ENCODE data around the gene DGCR8. TPM values are rescaled to one million over a fixed set of nuclear protein-coding genes. Genes with fewer than 3 reads are reported as not detected.
A peak's percentile ranks its signal among the peaks of the same experiment; 100 is the strongest.

DGCR8 gene
- total and polyA plus RNA-seq, 2 donors, result 20.3 to 22.5 TPM

GRCh38 chr22:20127318-20127868, 47.4 kb downstream of the DGCR8 start:
- Histone ChIP-seq H3K27ac (ENCODE audit: low read depth in 1 of 2, low read length in 1 of 2) (no peak overlapping the region), H3K4me3 (ENCODE audit: low read length in 2 of 2) (no peak overlapping the region), H3K4me1 (ENCODE audit: control insufficient read depth in 2 of 2, insufficient read depth in 2 of 2, low read length in 2 of 2) (peaks cover 13 to 33% of the 10 kb centered on the region in 2 donors), H3K27me3 (ENCODE audit: control insufficient read depth in 2 of 2, insufficient read depth in 1 of 2, low read length in 1 of 2) (no peaks in the 10 kb centered on the region), H3K36me3 (ENCODE audit: control insufficient read depth in 2 of 2, insufficient read depth in 2 of 2, low read length in 1 of 2) (peaks cover 46 to 52% of the 10 kb centered on the region in 2 donors), H3K9me3 (ENCODE audit: control insufficient read depth in 2 of 2, insufficient read depth in 1 of 2, low read length in 1 of 2) (no peaks in the 10 kb centered on the region)
- DNase-seq (ENCODE audit: low read depth in 6 of 9, low spot score in 9 of 9), result no peak
- WGBS, result 95% methylated on average over 15 of the region's 15 CpGs

DNA sequence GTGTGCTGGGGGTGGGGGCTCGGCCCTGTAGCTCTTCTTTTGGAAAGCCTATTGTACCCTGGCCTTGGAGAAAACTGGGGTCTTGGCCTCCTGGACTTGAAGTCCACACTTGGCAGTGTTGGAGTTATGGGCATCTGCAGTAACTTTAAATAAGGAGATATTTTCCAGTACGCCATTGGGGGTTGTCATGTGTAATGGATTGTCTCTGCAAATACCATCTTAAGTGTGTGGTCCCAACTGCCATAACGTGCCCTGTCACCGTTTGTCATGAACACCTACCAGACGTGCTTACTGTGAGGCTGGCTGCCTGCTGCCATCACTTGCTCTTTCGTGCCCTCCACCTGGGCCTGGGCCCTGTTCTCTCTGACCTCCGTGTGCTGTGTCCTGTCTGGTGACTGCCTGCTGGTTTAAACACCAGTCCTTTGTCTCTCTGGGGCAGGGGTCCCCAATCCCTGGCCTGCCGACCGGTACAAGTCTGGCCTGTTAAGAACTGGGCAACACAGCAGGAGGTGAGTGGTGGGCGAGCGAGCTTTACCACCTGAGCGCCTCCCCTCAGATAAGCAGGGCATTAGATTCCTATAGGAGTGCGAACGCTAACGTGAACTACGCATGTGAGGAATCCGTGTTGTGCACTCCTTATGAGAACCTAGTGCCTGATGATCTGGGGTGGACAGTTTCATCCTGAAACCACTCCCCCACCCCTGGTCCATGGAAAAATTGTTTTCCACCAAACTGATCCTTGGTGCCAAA, 48.0 kb downstream of the DGCR8 start:
- peaks cover 18 to 39% of the 10 kb centered on the region in 2 donors for H3K4me1 ChIP-seq (ENCODE audit: control insufficient read depth in 2 of 2, insufficient read depth in 2 of 2, low read length in 2 of 2)
- 97% methylated on average over 17 of the region's 17 CpGs for WGBS
- DNase-seq (ENCODE audit: low read depth in 6 of 9, low spot score in 9 of 9), result no peak

DNA sequence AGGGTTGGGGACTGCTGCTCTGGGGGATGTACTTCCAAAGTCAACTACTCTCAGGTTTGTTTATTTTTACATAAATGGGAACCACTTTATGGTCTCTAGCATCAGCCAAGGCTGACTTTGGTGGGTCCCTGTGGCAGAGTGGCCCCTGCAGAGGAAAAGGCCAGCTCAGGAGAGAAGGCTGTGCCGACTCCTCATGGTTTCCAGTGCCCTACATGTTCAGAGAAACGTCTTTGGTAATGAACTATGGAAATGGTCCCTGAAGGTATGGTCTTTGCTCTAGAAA, 48.5 kb downstream of the DGCR8 start:
- no peak for DNase-seq (ENCODE audit: low read depth in 6 of 9, low spot score in 9 of 9)
- Histone ChIP-seq H3K9me3 (ENCODE audit: control insufficient read depth in 2 of 2, insufficient read depth in 1 of 2, low read length in 1 of 2) (no peaks in the 10 kb centered on the region), H3K4me1 (ENCODE audit: control insufficient read depth in 2 of 2, insufficient read depth in 2 of 2, low read length in 2 of 2) (peaks cover 20 to 39% of the 10 kb centered on the region in 2 donors), H3K36me3 (ENCODE audit: control insufficient read depth in 2 of 2, insufficient read depth in 2 of 2, low read length in 1 of 2) (peaks cover 36 to 48% of the 10 kb centered on the region in 2 donors), H3K4me3 (ENCODE audit: low read length in 2 of 2) (no peak overlapping the region), H3K27me3 (ENCODE audit: control insufficient read depth in 2 of 2, insufficient read depth in 1 of 2, low read length in 1 of 2) (no peaks in the 10 kb centered on the region), H3K27ac (ENCODE audit: low read depth in 1 of 2, low read length in 1 of 2) (peak overlapping the region in 1 of 2 donors; percentile 88)
- WGBS, result 85% methylated on average over 2 of the region's 2 CpGs

More for the DNA sequence above, 48.0 kb downstream of the DGCR8 start:
- peaks cover 40 to 51% of the 10 kb centered on the region in 2 donors for H3K36me3 ChIP-seq (ENCODE audit: control insufficient read depth in 2 of 2, insufficient read depth in 2 of 2, low read length in 1 of 2)
- H3K9me3 ChIP-seq (ENCODE audit: control insufficient read depth in 2 of 2, insufficient read depth in 1 of 2, low read length in 1 of 2), result no peaks in the 10 kb centered on the region
- H3K27me3 ChIP-seq (ENCODE audit: control insufficient read depth in 2 of 2, insufficient read depth in 1 of 2, low read length in 1 of 2), result no peaks in the 10 kb centered on the region
- H3K27ac ChIP-seq (ENCODE audit: low read depth in 1 of 2, low read length in 1 of 2), result peak overlapping the region in 1 of 2 donors; percentile 88
- H3K4me3 ChIP-seq (ENCODE audit: low read length in 2 of 2), result no peak overlapping the region

DNA sequence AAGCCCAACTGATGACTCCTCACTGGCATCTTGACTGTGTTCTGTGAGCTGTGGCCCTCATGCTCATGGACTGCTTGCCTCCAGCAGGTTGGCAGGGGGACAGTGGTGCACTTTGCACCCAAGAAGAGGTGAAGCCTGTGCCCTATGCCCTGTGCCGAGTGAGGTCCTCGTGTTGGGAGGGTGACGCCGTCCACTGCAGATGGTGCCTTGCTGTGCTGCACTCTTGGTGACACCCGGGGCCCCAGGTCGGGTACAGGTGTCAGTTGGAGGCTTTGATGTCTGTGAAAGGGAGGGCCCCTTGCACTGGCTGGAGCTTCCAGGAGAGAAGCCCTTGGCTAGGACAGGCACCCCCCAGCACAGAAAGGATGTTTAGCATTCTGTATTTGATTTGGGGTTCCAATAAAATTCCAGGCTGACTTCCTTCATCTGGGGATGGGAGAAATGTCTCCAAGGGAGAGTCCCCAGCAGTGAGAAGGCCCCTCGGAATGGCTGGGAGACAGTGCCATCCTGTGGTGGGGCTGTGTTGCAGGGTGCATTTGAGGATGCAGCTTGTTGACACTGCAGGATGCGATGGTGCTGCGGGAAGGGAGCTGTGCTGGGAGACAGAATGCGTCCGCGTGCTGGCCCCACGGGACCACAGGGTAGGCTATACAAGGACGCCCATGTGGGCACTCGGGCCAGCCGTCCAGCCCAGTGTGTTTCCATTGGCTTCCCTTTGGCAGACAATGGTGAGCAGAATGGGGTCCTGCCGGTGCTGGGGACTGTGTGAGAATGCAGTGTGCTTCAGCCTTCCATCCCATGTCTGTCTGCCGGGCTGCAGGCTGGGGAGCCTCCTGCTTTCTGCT, 49.1 kb downstream of the DGCR8 start:
- H3K4me1 ChIP-seq (ENCODE audit: control insufficient read depth in 2 of 2, insufficient read depth in 2 of 2, low read length in 2 of 2), result peaks cover 20 to 39% of the 10 kb centered on the region in 2 donors
- DNase-seq (ENCODE audit: low read depth in 6 of 9, low spot score in 9 of 9), result peak in 6 of 9 donors; percentile 66 to 86 (median 68)
- WGBS, result 56% methylated on average over 18 of the region's 18 CpGs

GRCh38 chr22:20129747-20130014, 49.6 kb downstream of the DGCR8 start:
- Histone ChIP-seq H3K36me3 (ENCODE audit: control insufficient read depth in 2 of 2, insufficient read depth in 2 of 2, low read length in 1 of 2) (peaks cover 25 to 38% of the 10 kb centered on the region in 2 donors), H3K9me3 (ENCODE audit: control insufficient read depth in 2 of 2, insufficient read depth in 1 of 2, low read length in 1 of 2) (no peaks in the 10 kb centered on the region), H3K27ac (ENCODE audit: low read depth in 1 of 2, low read length in 1 of 2) (peak overlapping the region in 1 of 2 donors; percentile 88), H3K27me3 (ENCODE audit: control insufficient read depth in 2 of 2, insufficient read depth in 1 of 2, low read length in 1 of 2) (no peaks in the 10 kb centered on the region), H3K4me1 (ENCODE audit: control insufficient read depth in 2 of 2, insufficient read depth in 2 of 2, low read length in 2 of 2) (peaks cover 20 to 39% of the 10 kb centered on the region in 2 donors), H3K4me3 (ENCODE audit: low read length in 2 of 2) (no peak overlapping the region)
- DNase-seq (ENCODE audit: low read depth in 6 of 9, low spot score in 9 of 9), result no peak
- 92% methylated on average over 3 of the region's 3 CpGs for WGBS

More for the DNA sequence above, 49.1 kb downstream of the DGCR8 start:
- Histone ChIP-seq H3K4me3 (ENCODE audit: low read length in 2 of 2) (no peak overlapping the region), H3K27me3 (ENCODE audit: control insufficient read depth in 2 of 2, insufficient read depth in 1 of 2, low read length in 1 of 2) (no peaks in the 10 kb centered on the region), H3K9me3 (ENCODE audit: control insufficient read depth in 2 of 2, insufficient read depth in 1 of 2, low read length in 1 of 2) (no peaks in the 10 kb centered on the region), H3K36me3 (ENCODE audit: control insufficient read depth in 2 of 2, insufficient read depth in 2 of 2, low read length in 1 of 2) (peaks cover 30 to 42% of the 10 kb centered on the region in 2 donors), H3K27ac (ENCODE audit: low read depth in 1 of 2, low read length in 1 of 2) (peak overlapping the region in 1 of 2 donors; percentile 88)

- Histone ChIP-seq H3K27ac (ENCODE audit: low read depth in 1 of 2, low read length in 1 of 2) (peak overlapping the region; percentile 76 to 88), H3K4me3 (ENCODE audit: low read length in 2 of 2) (no peak overlapping the region), H3K9me3 (ENCODE audit: control insufficient read depth in 2 of 2, insufficient read depth in 1 of 2, low read length in 1 of 2) (no peaks in the 10 kb centered on the region), H3K36me3 (ENCODE audit: control insufficient read depth in 2 of 2, insufficient read depth in 2 of 2, low read length in 1 of 2) (peaks cover 18 to 31% of the 10 kb centered on the region in 2 donors), H3K27me3 (ENCODE audit: control insufficient read depth in 2 of 2, insufficient read depth in 1 of 2, low read length in 1 of 2) (no peaks in the 10 kb centered on the region), H3K4me1 (ENCODE audit: control insufficient read depth in 2 of 2, insufficient read depth in 2 of 2, low read length in 2 of 2) (peaks cover 20 to 39% of the 10 kb centered on the region in 2 donors)
- DNase-seq (ENCODE audit: low read depth in 6 of 9, low spot score in 9 of 9), result peak in 1 of 9 donors; percentile 51
- 74% methylated on average over 3 of the region's 3 CpGs for WGBS
These were observed 50.3 kb downstream of the DGCR8 start for GRCh38 chr22:20130319-20130718.

- Histone ChIP-seq H3K27ac (ENCODE audit: low read depth in 1 of 2, low read length in 1 of 2) (peak overlapping the region; percentile 81 to 88), H3K27me3 (ENCODE audit: control insufficient read depth in 2 of 2, insufficient read depth in 1 of 2, low read length in 1 of 2) (no peaks in the 10 kb centered on the region), H3K4me3 (ENCODE audit: low read length in 2 of 2) (peak overlapping the region; percentile 63 to 75), H3K4me1 (ENCODE audit: control insufficient read depth in 2 of 2, insufficient read depth in 2 of 2, low read length in 2 of 2) (peaks cover 20 to 41% of the 10 kb centered on the region in 2 donors), H3K9me3 (ENCODE audit: control insufficient read depth in 2 of 2, insufficient read depth in 1 of 2, low read length in 1 of 2) (no peaks in the 10 kb centered on the region), H3K36me3 (ENCODE audit: control insufficient read depth in 2 of 2, insufficient read depth in 2 of 2, low read length in 1 of 2) (peaks cover 12 to 27% of the 10 kb centered on the region in 2 donors)
- 8% methylated on average over 70 of the region's 70 CpGs for WGBS
- DNase-seq (ENCODE audit: low read depth in 6 of 9, low spot score in 9 of 9), result peak in 6 of 9 donors; percentile 61 to 89 (median 76)
These were observed 50.9 kb downstream of the DGCR8 start for GRCh38 chr22:20130731-20131596.

GRCh38 chr22:20131597-20131858, 51.5 kb downstream of the DGCR8 start, which contains the start of gene ZDHHC8:
TSS of gene ZDHHC8 (plus strand) at chr22:20131804. CDS start at chr22:20131948, 144 bp downstream.
- Histone ChIP-seq H3K9me3 (ENCODE audit: control insufficient read depth in 2 of 2, insufficient read depth in 1 of 2, low read length in 1 of 2) (no peaks in the 10 kb centered on the region), H3K27me3 (ENCODE audit: control insufficient read depth in 2 of 2, insufficient read depth in 1 of 2, low read length in 1 of 2) (no peaks in the 10 kb centered on the region), H3K36me3 (ENCODE audit: control insufficient read depth in 2 of 2, insufficient read depth in 2 of 2, low read length in 1 of 2) (peaks cover 6 to 21% of the 10 kb centered on the region in 2 donors), H3K27ac (ENCODE audit: low read depth in 1 of 2, low read length in 1 of 2) (peak within 1 kb of the TSS; percentile 81 to 88), H3K4me3 (ENCODE audit: low read length in 2 of 2) (peak within 1 kb of the TSS; percentile 63 to 75), H3K4me1 (ENCODE audit: control insufficient read depth in 2 of 2, insufficient read depth in 2 of 2, low read length in 2 of 2) (peaks cover 20 to 43% of the 10 kb centered on the region in 2 donors)
- peak in 3 of 9 donors; percentile 34 to 59 (median 55) for DNase-seq (ENCODE audit: low read depth in 6 of 9, low spot score in 9 of 9)
- under 1% methylated on average over 40 of the region's 43 CpGs for WGBS
